HCT116 (cell line): Measurements from ENCODE around the gene STK39.

Experiments
- CEBPB ChIP-seq: IDR thresholded peaks from 2 replicates; pipeline ENCODE4 v1.6.1; 2012; ENCODE audit warnings: low read depth
- EGR1 ChIP-seq: IDR thresholded peaks from 2 replicates; pipeline ENCODE4 v1.6.1; 2012; ENCODE audit warnings: low read depth
- EZH2 ChIP-seq: fragments of 200-600 bp; sonication (generic); IDR thresholded peaks from 2 replicates; pipeline ENCODE4 v1.6.1; 2017; ENCODE audit warnings: antibody characterized with exemption, mixed run types
- EZH2phosphoT487 ChIP-seq: fragments of 200-600 bp; IDR thresholded peaks from 2 replicates; pipeline ENCODE4 v1.6.1; 2018; ENCODE audit warnings: antibody characterized with exemption, borderline replicate concordance
- SRF ChIP-seq: IDR thresholded peaks from 2 replicates; pipeline ENCODE4 v1.6.1; 2012; ENCODE audit warnings: low read depth
- YY1 ChIP-seq: IDR thresholded peaks from 2 replicates; pipeline ENCODE4 v1.6.1; 2011; ENCODE audit warnings: low read length, low read depth, moderate library complexity, mild to moderate bottlenecking; ENCODE audit not compliant: insufficient replicate concordance; ENCODE audit errors: extremely low read depth
- TF ChIP-seq, protein P1 (sequence below), 3 experiments: fragments of 200-600 bp in 1 of 3; sonication (generic) in 1 of 3; IDR thresholded peaks in 2 of 3; conservative IDR thresholded peaks in 1 of 3; 2 replicates each; pipeline ENCODE4 v1.5.1; 2012 to 2017; ENCODE audit warnings: low read depth in 2 of 3, low read length in 2 of 3, antibody characterized with exemption in 1 of 3, borderline replicate concordance in 1 of 3, control low read depth in 1 of 3, mild to moderate bottlenecking in 1 of 3, mixed read lengths in 1 of 3, mixed run types in 1 of 3, moderate library complexity in 1 of 3; ENCODE audit not compliant: insufficient read depth in 1 of 3
- TF ChIP-seq, protein P2 (sequence below): IDR thresholded peaks from 2 replicates; pipeline ENCODE4 v1.6.1; 2012; ENCODE audit warnings: low read depth

DNA sequence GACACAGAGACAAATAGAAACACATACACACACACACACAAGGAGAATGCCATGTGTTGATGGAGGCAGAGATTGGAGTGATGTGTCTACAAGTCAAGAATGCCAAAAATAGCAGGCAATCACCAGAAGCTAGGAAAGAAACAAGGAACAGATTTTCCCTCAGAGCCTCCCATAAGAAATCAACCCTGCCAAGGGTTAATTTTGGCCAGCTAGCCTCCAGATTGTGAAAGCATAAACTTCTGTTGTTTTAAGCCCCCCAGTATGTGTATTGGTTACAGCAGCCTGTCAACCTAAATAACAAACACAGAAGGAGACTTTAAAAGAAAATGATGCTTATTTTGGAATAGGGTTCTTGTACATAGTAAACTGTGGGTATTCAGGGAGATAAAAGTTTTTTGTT, 5.6 kb upstream of the STK39 start:
- TF ChIP-seq SRF = no peak
- no peak for TF ChIP-seq YY1
- TF ChIP-seq, protein P1, sequence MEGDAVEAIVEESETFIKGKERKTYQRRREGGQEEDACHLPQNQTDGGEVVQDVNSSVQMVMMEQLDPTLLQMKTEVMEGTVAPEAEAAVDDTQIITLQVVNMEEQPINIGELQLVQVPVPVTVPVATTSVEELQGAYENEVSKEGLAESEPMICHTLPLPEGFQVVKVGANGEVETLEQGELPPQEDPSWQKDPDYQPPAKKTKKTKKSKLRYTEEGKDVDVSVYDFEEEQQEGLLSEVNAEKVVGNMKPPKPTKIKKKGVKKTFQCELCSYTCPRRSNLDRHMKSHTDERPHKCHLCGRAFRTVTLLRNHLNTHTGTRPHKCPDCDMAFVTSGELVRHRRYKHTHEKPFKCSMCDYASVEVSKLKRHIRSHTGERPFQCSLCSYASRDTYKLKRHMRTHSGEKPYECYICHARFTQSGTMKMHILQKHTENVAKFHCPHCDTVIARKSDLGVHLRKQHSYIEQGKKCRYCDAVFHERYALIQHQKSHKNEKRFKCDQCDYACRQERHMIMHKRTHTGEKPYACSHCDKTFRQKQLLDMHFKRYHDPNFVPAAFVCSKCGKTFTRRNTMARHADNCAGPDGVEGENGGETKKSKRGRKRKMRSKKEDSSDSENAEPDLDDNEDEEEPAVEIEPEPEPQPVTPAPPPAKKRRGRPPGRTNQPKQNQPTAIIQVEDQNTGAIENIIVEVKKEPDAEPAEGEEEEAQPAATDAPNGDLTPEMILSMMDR (IDR thresholded peaks at IDR 0.05 in 2 of 3, conservative IDR thresholded peaks at IDR 0.05 in 1 of 3; ENCODE audit: borderline replicate concordance in 1 of 3, insufficient read depth in 1 of 3, low read depth in 2 of 3, low read length in 2 of 3) = no peak
- no peak for TF ChIP-seq CEBPB
- TF ChIP-seq, protein P2, sequence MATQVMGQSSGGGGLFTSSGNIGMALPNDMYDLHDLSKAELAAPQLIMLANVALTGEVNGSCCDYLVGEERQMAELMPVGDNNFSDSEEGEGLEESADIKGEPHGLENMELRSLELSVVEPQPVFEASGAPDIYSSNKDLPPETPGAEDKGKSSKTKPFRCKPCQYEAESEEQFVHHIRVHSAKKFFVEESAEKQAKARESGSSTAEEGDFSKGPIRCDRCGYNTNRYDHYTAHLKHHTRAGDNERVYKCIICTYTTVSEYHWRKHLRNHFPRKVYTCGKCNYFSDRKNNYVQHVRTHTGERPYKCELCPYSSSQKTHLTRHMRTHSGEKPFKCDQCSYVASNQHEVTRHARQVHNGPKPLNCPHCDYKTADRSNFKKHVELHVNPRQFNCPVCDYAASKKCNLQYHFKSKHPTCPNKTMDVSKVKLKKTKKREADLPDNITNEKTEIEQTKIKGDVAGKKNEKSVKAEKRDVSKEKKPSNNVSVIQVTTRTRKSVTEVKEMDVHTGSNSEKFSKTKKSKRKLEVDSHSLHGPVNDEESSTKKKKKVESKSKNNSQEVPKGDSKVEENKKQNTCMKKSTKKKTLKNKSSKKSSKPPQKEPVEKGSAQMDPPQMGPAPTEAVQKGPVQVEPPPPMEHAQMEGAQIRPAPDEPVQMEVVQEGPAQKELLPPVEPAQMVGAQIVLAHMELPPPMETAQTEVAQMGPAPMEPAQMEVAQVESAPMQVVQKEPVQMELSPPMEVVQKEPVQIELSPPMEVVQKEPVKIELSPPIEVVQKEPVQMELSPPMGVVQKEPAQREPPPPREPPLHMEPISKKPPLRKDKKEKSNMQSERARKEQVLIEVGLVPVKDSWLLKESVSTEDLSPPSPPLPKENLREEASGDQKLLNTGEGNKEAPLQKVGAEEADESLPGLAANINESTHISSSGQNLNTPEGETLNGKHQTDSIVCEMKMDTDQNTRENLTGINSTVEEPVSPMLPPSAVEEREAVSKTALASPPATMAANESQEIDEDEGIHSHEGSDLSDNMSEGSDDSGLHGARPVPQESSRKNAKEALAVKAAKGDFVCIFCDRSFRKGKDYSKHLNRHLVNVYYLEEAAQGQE = no peak
- no peak for TF ChIP-seq EZH2phosphoT487
- TF ChIP-seq EZH2 = no peak
- TF ChIP-seq EGR1 = no peak
